ENCODE results near the gene TNFAIP8L3.
"Not testable (repeated sequence)": the region's sequence is repeated elsewhere in the genome, so short reads cannot be mapped to it uniquely, and the experiment has no call there.

TNFAIP8L3 gene

DNA sequence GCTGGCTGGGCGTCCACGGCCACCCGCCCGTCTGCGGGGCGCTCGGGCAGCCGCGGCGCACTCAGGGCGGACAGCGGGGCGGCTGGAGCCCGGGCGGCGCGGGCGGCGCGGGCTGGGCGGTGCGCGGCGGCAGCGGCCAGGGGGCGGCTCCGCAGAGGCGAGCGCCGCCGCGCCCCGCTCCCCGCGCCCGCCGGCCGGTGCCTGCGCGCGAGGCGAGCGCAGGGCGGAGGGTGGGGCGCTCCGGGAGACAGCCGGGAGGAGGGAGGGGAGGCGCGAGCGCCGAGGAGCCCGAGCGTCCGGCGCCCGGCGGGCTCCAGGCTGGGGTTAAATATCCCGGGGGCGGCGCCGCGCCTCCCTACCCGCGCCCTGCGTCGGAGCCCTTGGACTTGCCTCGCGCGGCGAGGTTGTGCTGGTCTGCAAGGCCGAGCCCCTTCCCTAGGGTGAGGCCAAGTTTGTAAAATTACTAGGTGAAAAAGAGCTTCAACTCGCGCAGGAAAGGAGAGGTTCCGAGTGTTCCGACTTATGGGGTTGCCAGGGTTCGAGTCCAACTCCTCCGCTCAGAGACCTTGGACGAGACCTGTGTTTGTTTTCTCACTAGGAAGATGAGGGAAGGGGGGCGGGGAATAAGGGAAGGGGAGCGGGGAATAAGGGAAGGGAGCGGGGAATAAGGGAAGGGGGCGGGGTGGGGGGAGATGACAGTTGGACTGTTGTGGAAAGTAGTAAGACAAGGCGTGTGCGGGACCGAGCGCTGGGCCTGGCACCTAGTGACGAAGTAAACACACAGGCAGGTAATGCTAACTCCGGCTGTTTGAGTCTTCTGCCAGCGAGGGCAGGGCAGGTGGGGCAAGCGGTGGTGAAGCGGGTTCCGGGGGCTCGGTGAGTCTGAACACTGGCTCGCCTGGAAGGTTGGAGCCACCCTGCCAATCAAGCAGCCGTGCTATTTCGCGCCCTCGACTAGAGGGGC lies at the start of gene TNFAIP8L3:
Gene TNFAIP8L3 (minus strand): TSS at position 301 of the 964 bp plus-strand sequence. CDS start 311 bp downstream, outside the sequence.
- no peak for DNase-seq (ENCODE audit: low read depth)

- DNase-seq (ENCODE audit: low read depth), result no peak
These were observed 49.4 kb upstream of the TNFAIP8L3 start for GRCh38 chr15:51144021-51144532.

DNA sequence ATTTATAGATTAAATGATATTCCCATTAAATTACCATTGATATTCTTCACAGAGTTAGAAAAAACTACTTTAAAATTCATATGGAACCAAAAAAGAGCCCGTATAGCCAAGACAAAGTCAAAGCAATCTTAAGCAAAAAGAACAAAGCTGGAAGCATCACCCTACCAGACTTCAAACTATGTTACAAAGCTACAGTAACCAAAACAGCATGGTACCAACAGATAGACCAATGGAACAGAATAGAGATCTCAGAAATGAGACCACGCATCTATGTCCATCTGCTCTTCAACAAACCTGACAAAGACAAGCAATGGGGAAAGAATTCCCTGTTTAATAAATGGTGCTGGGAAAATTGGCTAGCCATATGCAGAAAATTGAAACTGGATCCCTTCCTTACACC lies 45.6 kb upstream of the TNFAIP8L3 start:
- DNase-seq (ENCODE audit: low read depth), result not testable (repeated sequence)

- no peak for DNase-seq (ENCODE audit: low read depth)
These were observed 44.4 kb upstream of the TNFAIP8L3 start for GRCh38 chr15:51139091-51139490.

DNA sequence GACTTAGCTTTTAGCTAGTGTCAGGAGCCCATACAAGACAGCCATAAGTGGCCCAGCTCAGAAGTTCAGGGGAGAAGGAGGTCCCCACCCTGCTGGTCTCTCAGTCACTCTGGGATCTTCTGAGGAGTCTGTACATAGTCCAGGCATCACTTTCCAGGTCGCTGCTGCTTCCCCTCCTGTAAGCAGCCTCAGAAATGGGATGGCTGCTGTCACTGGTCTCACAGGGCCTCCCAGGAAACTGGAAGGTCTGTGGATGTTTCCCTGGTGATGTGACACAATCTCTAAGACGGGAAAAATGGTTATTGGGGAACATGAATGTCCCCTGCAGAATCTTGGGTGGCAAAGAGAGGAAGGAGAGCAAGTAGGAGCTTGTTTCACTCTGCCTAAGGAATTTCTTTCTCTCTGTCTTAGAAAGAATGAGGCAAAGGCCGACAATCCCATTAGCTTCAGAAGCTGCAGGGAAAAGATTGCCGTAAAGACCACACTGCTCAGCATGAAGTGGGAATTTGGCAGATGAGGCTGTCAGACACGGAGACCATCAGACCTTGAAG lies 43.2 kb upstream of the TNFAIP8L3 start:
- no peak for DNase-seq (ENCODE audit: low read depth)

GRCh38 chr15:51137024-51137423 lies 42.3 kb upstream of the TNFAIP8L3 start:
- no peak for DNase-seq (ENCODE audit: low read depth)

GRCh38 chr15:51135276-51135675 lies 40.6 kb upstream of the TNFAIP8L3 start:
- no peak for DNase-seq (ENCODE audit: low read depth)

- DNase-seq (ENCODE audit: low read depth), result no peak
These were observed 39.9 kb upstream of the TNFAIP8L3 start for GRCh38 chr15:51134416-51135199.

- no peak for DNase-seq (ENCODE audit: low read depth)
These were observed 38.5 kb upstream of the TNFAIP8L3 start for GRCh38 chr15:51133140-51133765.

DNA sequence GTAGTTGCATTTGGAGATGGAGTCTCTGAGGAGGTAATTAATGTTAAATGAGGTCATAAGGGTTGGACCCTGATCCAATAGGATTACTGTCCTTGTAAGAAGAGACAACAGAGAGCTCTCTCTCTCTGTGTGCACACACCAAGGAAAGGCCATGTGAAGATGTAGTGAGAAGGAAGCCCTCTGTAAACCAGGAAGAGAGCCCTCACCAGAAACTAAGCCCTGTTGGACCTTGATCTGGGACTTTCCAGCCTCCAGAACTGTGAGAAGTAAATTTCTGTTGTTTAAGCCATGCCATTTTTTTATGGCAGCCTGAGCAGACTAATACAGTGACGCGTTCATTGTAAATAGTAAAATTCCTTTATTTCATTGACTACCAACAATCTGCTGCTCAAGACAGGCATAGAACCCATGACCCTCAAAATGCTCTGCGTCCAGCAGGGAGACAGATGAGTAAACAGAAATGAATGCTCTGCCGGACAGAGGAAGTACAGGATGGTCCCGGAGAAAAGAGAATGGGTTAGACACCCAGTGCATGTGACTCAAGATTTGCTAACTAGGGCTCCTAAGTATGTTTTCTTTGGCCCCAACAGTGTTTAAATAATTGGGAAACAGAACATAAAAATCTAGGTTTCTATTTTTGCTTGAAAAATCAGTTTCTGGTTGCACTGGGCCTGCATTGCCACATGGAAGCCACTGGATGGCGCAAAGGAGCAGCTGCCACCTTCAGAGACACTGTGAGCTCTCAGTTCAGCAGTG lies 37.9 kb upstream of the TNFAIP8L3 start:
- no peak for DNase-seq (ENCODE audit: low read depth)

DNA sequence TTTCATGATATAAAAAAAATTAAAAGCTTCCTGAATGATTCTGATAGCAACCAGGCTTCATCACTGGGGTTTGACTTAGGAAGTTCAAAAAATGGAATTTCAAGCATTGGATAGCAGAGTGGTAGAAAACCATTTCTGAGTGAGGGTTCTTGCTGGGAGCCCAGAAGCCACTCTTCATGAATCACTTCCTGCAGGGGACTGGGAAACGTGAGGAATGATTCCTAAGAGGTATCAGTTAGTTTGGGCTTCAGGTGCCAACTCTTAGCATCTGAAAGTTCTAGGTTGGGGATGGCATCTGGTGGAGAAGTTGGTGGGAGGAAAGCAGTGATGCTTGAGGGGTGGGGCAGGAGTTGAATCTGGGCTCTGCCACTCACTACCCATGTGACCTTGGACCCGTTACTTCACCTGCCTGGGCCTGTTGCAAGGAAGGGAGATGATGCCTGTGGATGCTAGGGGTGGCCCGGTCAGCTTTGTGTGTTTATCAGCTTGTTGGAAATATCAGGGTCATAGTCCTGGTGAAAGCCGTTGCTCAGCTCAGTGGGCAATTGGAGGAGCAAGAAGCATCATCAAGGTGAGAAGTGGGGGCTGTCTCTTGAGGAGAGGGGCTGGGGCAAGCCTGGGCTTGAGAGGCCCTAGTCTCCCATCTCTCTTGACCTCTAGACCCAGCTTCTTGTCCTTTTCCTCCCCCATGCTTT lies 37.0 kb upstream of the TNFAIP8L3 start:
- DNase-seq (ENCODE audit: low read depth), result no peak

GRCh38 chr15:51130344-51130743 lies 35.6 kb upstream of the TNFAIP8L3 start:
- no peak for DNase-seq (ENCODE audit: low read depth)

DNA sequence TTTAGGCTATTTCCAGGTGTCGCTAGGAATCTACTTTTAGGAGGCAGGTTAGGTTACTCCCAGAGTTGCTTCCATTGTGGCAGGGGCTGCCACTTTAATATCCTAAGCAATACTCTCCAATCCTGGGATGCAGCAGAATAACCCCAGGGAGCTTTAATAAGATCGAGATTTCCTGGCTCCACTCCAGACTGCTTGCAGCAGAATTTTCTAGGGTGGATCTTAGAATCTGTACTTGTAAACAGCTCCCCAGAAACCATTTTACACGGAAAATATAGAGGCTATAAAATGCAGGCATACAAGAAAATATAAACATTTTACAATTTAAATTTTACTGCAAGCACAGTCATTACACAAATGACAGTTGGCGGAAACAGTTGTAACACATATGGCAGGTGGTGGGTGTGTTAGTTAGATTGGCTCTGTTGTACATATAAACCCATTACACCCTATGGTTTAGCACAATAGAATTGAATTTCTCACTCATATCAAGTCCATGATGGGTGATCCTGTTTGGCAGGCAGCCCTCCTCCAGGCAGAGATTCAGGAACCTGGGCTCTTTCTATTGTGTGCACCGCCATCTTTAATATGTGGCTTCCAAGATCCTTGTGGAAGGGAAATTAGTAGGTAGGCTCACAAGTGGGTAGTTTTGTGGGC lies 35.0 kb upstream of the TNFAIP8L3 start:
- no peak for DNase-seq (ENCODE audit: low read depth)

- no peak for DNase-seq (ENCODE audit: low read depth)
These were observed 34.0 kb upstream of the TNFAIP8L3 start for GRCh38 chr15:51128701-51129100.

GRCh38 chr15:51126842-51127241 lies 32.1 kb upstream of the TNFAIP8L3 start:
- DNase-seq (ENCODE audit: low read depth), result no peak

DNA sequence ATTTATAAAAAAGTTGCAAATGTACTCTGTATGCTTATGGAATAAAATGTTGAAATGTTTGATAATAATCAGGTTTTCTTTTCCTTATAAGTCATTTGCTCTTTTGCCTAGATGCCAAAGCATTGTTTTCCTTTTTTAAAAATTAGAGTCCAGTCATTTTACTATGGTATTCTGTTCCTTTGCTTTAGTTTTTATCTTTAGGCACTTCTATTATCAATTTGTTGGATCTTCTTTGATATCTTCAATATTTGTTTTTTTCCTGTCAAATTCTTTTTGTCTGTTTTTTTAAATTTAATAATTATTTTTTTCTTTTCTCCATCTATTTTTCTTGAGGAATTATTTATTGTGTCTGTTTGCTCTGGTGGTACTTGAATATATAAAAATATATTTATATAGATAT lies 28.3 kb upstream of the TNFAIP8L3 start:
- DNase-seq (ENCODE audit: low read depth), result not testable (repeated sequence)

DNA sequence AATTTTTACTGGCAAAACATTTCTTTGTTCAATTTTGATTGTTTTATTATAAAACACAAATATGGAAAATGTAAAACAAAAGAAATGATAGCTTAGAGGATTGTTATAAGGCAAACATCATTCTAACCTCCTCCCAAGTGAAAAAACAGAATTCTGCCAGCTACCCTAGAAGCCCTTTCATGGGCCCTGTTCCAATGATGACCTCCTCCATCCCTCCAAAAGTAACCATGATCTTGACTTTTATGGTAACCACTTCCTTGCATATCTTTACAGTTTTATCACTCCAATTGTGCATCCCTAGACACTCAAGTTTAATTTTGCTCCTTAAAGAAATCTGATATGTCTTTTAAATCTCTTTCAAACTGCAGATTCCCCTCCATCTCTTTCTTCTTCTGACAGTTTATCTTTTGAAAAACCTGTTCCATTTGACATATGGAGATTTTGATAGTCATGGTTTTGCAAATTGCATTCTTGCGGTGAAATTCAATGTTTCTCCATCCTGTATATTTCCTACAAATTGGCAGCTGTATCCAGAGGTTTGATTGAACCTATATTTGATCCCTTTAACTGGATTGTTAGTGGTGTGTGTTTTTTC lies 27.0 kb upstream of the TNFAIP8L3 start:
- no peak for DNase-seq (ENCODE audit: low read depth)

- no peak for DNase-seq (ENCODE audit: low read depth)
These were observed 26.4 kb upstream of the TNFAIP8L3 start for GRCh38 chr15:51121118-51121517.

GRCh38 chr15:51119120-51119519 lies 24.4 kb upstream of the TNFAIP8L3 start:
- DNase-seq (ENCODE audit: low read depth), result no peak

DNA sequence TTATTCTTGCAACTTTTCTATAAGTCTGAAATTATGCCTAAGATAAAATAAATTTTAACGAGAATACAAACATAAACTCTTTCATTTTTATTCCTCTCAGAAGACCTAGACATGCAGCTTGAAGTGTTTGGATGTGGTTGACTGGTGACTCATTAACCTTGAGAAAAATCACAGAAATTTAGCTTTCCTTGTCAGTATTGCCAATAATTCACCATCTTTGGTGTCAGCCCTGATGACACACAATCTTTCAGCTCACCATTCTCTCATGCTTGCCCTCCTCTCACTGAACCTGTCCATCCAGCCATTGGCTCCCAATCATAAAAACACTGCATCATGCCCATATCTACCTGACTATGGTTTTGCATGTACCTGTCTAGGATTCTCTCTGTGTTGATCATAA lies 22.6 kb upstream of the TNFAIP8L3 start:
- no peak for DNase-seq (ENCODE audit: low read depth)

All from activated T-helper 1 cell treated with Interleukin-2 at 50 U/mL for 16 hours (primary cell).